Motor neuron (in vitro differentiated cells): ENCODE measurements around the gene CDYL2. TPM values are rescaled to one million over a fixed set of nuclear protein-coding genes. Genes with fewer than 3 reads are reported as not detected.
"Not testable (repeated sequence)": the region's sequence is repeated elsewhere in the genome, so short reads cannot be mapped to it uniquely, and the experiment has no call there.

Experiments used
- ATAC-seq, 8 experiments: fragments of 200-7000 bp; cut with Tn5 transposase; replicated peaks in 6 of 8; 2 replicates each; pipeline ENCODE4 v1.8.0; 2021; ENCODE audit warnings: mild to moderate bottlenecking in 8 of 8, moderate library complexity in 8 of 8
- H3K27ac ChIP-seq, 2 donors: fragments of 250-450 bp; sonication (Bioruptor Pico); 2 replicates each; pipeline ENCODE4 v1.9.0; 2021; ENCODE audit warnings: antibody characterized with exemption in 2 of 2, mild to moderate bottlenecking in 2 of 2, moderate library complexity in 1 of 2
- H3K4me1 ChIP-seq, 2 donors: fragments of 250-450 bp; sonication (Bioruptor Pico); replicated peaks in 1 of 2; 2 replicates each; pipeline ENCODE4 v1.6.1; 2021; ENCODE audit warnings: antibody characterized with exemption in 2 of 2, mild to moderate bottlenecking in 2 of 2, moderate library complexity in 1 of 2
- H3K4me3 ChIP-seq, 5 donors: fragments of 250-450 bp; sonication (Bioruptor Pico); 2 replicates each; pipeline ENCODE4 v1.9.0; 2021; ENCODE audit warnings: antibody characterized with exemption in 5 of 5, mild to moderate bottlenecking in 5 of 5, moderate library complexity in 4 of 5
- WGBS, 10 experiments: fragments of 450-650 bp; shearing (Covaris generic); methylation state at CpG; one replicate each; pipeline ENCODE4 v1.0.0; 2022; 5-methylcytosine and 5-hydroxymethylcytosine counted together
- in situ Hi-C, 9 experiments: fragments of 400-800 bp; cut with MboI; loops; one replicate each; pipeline ENCODE4 v1.15.0; 2021; ENCODE audit warnings: low sequenced_read_pairs in 9 of 9, low pct_unique_long_range_greater_than_20kb in 2 of 9; ENCODE audit not compliant: unreplicated experiment in 9 of 9
- total RNA-seq, 8 experiments: library from RNA; unstranded; fragments of 300-600 nt; gene quantifications; 2 replicates each; pipeline versions ENCODE4 v1.2.3 to v1.2.4, GENCODE V29; 2022

Gene CDYL2
- total RNA-seq, 8 experiments from 2014 or later, result 0.45 to 11.0 (median 4.2) TPM

- H3K27ac ChIP-seq, result peak overlapping the region in 1 of 2 donors; percentile 59
- ATAC-seq, result peak in 7 of 8 experiments; percentile 11 to 52 (median 36)
- H3K4me1 ChIP-seq, result no peaks in the 10 kb centered on the region
- peak overlapping the region; percentile 62 to 89 (median 70) for H3K4me3 ChIP-seq
- in situ Hi-C loops, result loop anchor here in 1 of 9 experiments (25.0 kb wide), 1 partner anchor 266 kb away; the partner anchor contains the start of gene DYNLRB2
- WGBS, 10 experiments, result no CpG with 5 or more reads among the region's 87 CpGs
These were observed 901 bp downstream of the CDYL2 start for GRCh38 chr16:80803339-80804055.

- Histone ChIP-seq H3K4me3 (peak overlapping the region; percentile 62 to 89 (median 70)), H3K27ac (no peak overlapping the region), H3K4me1 (no peaks in the 10 kb centered on the region)
- no peak for ATAC-seq
- in situ Hi-C loops, result loop anchor here in 1 of 9 experiments (25.0 kb wide), 1 partner anchor 266 kb away; the partner anchor contains the start of gene DYNLRB2
- WGBS, 10 experiments, result 80 to 100% (median 100%) methylated on average over 1 to 3 of the region's 7 CpGs; no CpG with 5 or more reads in 2 of the 10 experiments
These were observed 1.5 kb downstream of the CDYL2 start for GRCh38 chr16:80802902-80803301.

DNA sequence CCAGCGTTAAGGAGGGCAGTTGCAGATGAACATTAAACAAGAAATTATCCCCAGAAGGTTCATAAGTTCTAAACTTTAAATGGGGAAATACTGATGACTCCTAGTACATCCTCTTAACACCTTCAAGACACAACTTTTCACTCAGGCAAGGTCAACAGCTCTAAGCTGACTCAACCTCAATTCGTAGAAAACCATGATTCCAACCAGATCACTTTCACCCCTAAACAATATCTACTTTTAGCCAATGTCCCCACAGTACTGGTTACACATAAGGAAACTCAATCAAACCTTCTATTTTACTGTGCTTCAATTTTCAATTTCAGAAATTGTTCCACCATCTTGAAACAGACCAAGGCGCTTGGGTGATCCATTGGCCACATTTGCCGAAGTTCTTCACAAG, 2.3 kb downstream of the CDYL2 start:
- no peak for ATAC-seq
- in situ Hi-C loops, result loop anchor here in 1 of 9 experiments (25.0 kb wide), 1 partner anchor 265 kb away; the partner anchor contains the start of gene DYNLRB2
- Histone ChIP-seq H3K4me1 (no peaks in the 10 kb centered on the region), H3K4me3 (no peak overlapping the region), H3K27ac (no peak overlapping the region)
- WGBS, 10 experiments, result 90 to 100% (median 100%) methylated on average over 1 to 4 of the region's 4 CpGs; no CpG with 5 or more reads in 2 of the 10 experiments

DNA sequence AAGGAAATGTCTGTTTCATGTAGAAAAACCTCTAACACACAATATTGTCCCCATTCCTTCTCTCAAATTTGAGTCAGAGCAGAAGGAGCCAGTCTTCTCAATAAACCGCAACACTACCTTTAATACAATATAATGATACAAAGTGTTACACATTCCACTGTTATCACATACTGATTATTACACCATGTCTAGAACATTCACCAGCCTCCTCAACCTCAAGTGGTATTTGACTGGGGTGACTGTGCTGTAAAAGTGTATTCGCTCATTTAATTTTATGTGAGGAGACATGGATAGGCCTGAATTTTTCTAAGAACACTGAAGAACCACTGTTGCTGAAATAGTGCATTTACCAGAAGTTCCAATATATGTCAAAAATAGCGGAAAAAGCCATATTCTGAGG, 10.3 kb downstream of the CDYL2 start:
- 79 to 100% (median 92%) methylated on average over 1 to 3 of the region's 3 CpGs; no CpG with 5 or more reads in 1 of the 10 experiments for WGBS, 10 experiments
- ATAC-seq, result no peak
- H3K4me3 ChIP-seq, result no peak overlapping the region
- in situ Hi-C loops, result no loop called here
- no peak overlapping the region for H3K27ac ChIP-seq
- H3K4me1 ChIP-seq, result no peaks in the 10 kb centered on the region

DNA sequence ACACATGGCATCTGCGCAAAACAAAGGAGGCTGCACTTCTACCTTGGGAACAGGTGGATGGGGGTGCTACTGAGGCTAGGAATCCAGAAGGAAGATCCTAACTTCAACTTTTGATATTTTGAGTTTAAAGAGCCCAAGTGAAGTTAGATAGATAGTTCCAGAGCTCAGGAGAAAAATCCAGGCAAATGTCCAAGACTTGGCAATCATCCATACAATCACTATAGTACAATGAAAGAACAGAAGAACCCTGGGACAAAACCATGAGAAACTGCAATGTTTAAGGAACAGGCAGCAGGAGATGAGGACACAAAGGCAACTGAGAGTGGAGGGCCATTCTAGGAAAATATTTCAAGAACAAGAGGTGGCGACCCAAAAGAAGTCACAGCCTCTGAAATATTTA, 12.4 kb downstream of the CDYL2 start:
- Histone ChIP-seq H3K4me3 (no peak overlapping the region), H3K4me1 (no peaks in the 10 kb centered on the region), H3K27ac (no peak overlapping the region)
- in situ Hi-C loops, result no loop called here
- WGBS, 10 experiments, result 40 to 100% (median 91%) methylated on average over 1 to 2 of the region's 2 CpGs
- ATAC-seq, result no peak

GRCh38 chr16:80791411-80791810, 13.0 kb downstream of the CDYL2 start:
- in situ Hi-C loops, result no loop called here
- no peak overlapping the region for H3K27ac ChIP-seq

GRCh38 chr16:80790751-80791150, 13.6 kb downstream of the CDYL2 start:
- Histone ChIP-seq H3K4me1 (no peaks in the 10 kb centered on the region), H3K27ac (no peak overlapping the region), H3K4me3 (no peak overlapping the region)
- WGBS, 10 experiments, result 23 to 94% (median 82%) methylated on average over 1 to 5 of the region's 5 CpGs; no CpG with 5 or more reads in 2 of the 10 experiments
- in situ Hi-C loops, result no loop called here
- ATAC-seq, result no peak

More at GRCh38 chr16:80791411-80791810, 13.0 kb downstream of the CDYL2 start:
- 0 to 100% (median 71%) methylated on average over 1 of the region's 1 CpG; no CpG with 5 or more reads in 3 of the 10 experiments for WGBS, 10 experiments
- no peak overlapping the region for H3K4me3 ChIP-seq
- no peak for ATAC-seq
- no peaks in the 10 kb centered on the region for H3K4me1 ChIP-seq

DNA sequence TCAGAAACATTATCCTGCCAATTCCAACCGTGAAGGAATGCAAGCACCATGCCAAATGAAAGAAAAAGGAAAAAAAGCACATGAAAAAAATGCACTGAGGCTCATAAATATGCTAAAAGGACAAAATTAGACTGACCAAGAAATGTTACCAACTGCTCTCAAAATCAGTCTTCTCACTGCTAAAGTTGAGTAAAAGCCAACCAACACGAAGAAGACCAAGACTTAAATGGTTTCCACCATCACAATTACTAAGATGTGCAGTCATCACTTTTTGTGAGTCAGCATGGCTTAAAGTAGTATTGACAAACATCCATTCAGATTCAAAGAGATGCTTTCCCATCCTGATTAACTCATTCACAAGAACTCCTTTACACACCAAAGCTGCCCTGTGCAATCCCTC, 16.4 kb downstream of the CDYL2 start:
- in situ Hi-C loops, result no loop called here
- no peak overlapping the region for H3K4me3 ChIP-seq
- WGBS, 10 experiments, result 0 to 43% (median 19%) methylated on average over 1 to 2 of the region's 2 CpGs; no CpG with 5 or more reads in 2 of the 10 experiments
- H3K4me1 ChIP-seq, result no peaks in the 10 kb centered on the region
- H3K27ac ChIP-seq, result no peak overlapping the region
- ATAC-seq, result peak in 2 of 8 experiments; percentile 45 to 52

- ATAC-seq, in situ Hi-C loops, H3K4me1 ChIP-seq, H3K4me3 ChIP-seq, H3K27ac ChIP-seq: not testable (repeated sequence)
- WGBS, 10 experiments, result 91 to 100% methylated on average over 1 to 3 of the region's 3 CpGs; no CpG with 5 or more reads in 8 of the 10 experiments
These were observed 17.8 kb downstream of the CDYL2 start for GRCh38 chr16:80786561-80786960.

GRCh38 chr16:80784951-80785350, 19.4 kb downstream of the CDYL2 start:
- H3K4me3 ChIP-seq, result no peak overlapping the region
- in situ Hi-C loops, result no loop called here
- no peaks in the 10 kb centered on the region for H3K4me1 ChIP-seq
- WGBS, 10 experiments, result 55 to 100% (median 80%) methylated on average over 1 to 3 of the region's 3 CpGs; no CpG with 5 or more reads in 2 of the 10 experiments
- no peak overlapping the region for H3K27ac ChIP-seq
- ATAC-seq, result no peak

DNA sequence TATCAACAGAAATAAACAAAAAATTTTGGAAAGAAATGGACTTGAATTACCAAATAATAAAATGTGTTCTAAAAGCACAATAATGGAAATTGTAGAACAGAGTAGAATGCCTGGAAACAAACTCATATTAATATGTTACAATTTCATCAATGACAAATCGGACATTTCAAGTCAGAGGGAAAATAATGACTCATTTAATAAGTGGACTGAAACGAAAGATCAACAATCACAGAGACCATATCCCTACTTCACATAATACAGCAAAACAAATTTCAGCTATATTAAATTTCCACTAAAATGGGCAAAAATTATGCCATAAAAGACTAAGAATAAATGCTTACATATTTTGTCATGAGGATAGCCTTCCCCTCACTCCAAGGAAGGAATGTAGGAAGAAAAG, 25.7 kb downstream of the CDYL2 start:
- Histone ChIP-seq H3K27ac (no peak overlapping the region), H3K4me3 (no peak overlapping the region), H3K4me1 (no peaks in the 10 kb centered on the region)
- WGBS, 10 experiments, result 10 to 96% (median 73%) methylated on average over 2 of the region's 2 CpGs
- in situ Hi-C loops, result no loop called here
- no peak for ATAC-seq

- Histone ChIP-seq H3K4me1 (no peaks in the 10 kb centered on the region), H3K4me3 (no peak overlapping the region), H3K27ac (no peak overlapping the region)
- no peak for ATAC-seq
- in situ Hi-C loops, result no loop called here
- 72 to 96% (median 87%) methylated on average over 1 to 19 of the region's 19 CpGs for WGBS, 10 experiments
These were observed 27.5 kb downstream of the CDYL2 start for GRCh38 chr16:80776856-80777255.

DNA sequence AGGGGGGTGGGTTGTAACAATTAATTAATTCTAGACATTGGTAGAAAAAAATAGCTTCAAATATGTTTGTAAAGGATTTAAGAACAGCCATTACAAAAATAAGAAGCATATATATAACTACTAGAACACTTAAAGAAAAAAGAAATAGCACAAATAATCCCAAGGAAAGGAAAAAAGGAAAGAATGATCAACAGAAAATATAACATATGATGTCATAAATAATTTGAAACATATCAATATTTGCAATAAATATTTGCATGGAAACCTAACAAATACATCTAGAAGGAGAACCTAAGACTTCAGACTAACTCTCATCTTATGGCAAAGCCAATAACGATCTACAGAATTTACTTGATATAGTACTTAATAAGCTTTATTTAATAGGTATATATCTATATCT, 28.9 kb downstream of the CDYL2 start:
- whole genome bisulfite sequencing, 10 experiments, result 70 to 100% (median 88%) methylated on average over 1 of the region's 1 CpG; no CpG with 5 or more reads in 1 of the 10 experiments
- no peak overlapping the region for H3K27ac ChIP-seq
- in situ Hi-C loops, result no loop called here
- no peak overlapping the region for H3K4me3 ChIP-seq
- no peak for ATAC-seq
- no peaks in the 10 kb centered on the region for H3K4me1 ChIP-seq
